Loucy (cell line): ENCODE measurements around the gene NKAIN2.

Source experiments
- H2AFZ ChIP-seq: fragments of 200-600 bp; sonication (generic); 2 replicates; pipeline ENCODE4 v1.6.0; 2016; ENCODE audit warnings: antibody characterized with exemption, mild to moderate bottlenecking, low read length, moderate library complexity
- H3F3A ChIP-seq: fragments of 200-600 bp; 2 replicates; pipeline ENCODE4 v1.6.0; 2016; ENCODE audit warnings: antibody characterized with exemption, low read depth, mild to moderate bottlenecking
- H3K27me3 ChIP-seq: fragments of 200-600 bp; sonication (generic); 2 replicates; pipeline ENCODE4 v1.6.1; 2014; ENCODE audit warnings: low read length, mild to moderate bottlenecking; ENCODE audit not compliant: insufficient read depth, poor library complexity, severe bottlenecking
- H3K36me3 ChIP-seq: fragments of 200-600 bp; sonication (generic); 2 replicates; pipeline ENCODE4 v1.6.1; 2016; ENCODE audit warnings: low read length; ENCODE audit not compliant: insufficient read depth
- H3K4me1 ChIP-seq: fragments of 200-600 bp; sonication (generic); 2 replicates; pipeline ENCODE4 v1.5.1; 2014; ENCODE audit warnings: low read length, mild to moderate bottlenecking; ENCODE audit not compliant: insufficient read depth, poor library complexity, severe bottlenecking
- H3K4me2 ChIP-seq: fragments of 200-600 bp; sonication (generic); 2 replicates; pipeline ENCODE4 v1.6.0; 2014; ENCODE audit warnings: antibody characterized with exemption, low read length, low read depth, mild to moderate bottlenecking; ENCODE audit not compliant: poor library complexity, severe bottlenecking
- H3K4me3 ChIP-seq: fragments of 200-600 bp; sonication (generic); 2 replicates; pipeline ENCODE4 v1.5.1; 2014; ENCODE audit warnings: low read length, mild to moderate bottlenecking, mixed read lengths; ENCODE audit not compliant: poor library complexity, severe bottlenecking
- H3K79me2 ChIP-seq: fragments of 200-600 bp; sonication (generic); 2 replicates; pipeline ENCODE4 v1.6.1; 2014; ENCODE audit warnings: low read length; ENCODE audit not compliant: insufficient read depth
- H3K9ac ChIP-seq: fragments of 200-600 bp; sonication (generic); 2 replicates; pipeline ENCODE4 v1.6.0; 2014; ENCODE audit warnings: mild to moderate bottlenecking, low read depth, low read length, moderate library complexity; ENCODE audit not compliant: poor library complexity, severe bottlenecking
- H3K9me2 ChIP-seq: fragments of 200-600 bp; sonication (generic); replicated peaks from 2 replicates; pipeline ENCODE4 v1.6.1; 2016; ENCODE audit warnings: low read depth, low read length, mixed read lengths
- H3K9me3 ChIP-seq: fragments of 200-600 bp; sonication (generic); 2 replicates; pipeline ENCODE4 v1.6.1; 2014; ENCODE audit warnings: mild to moderate bottlenecking, antibody characterized with exemption, low read length, low read depth; ENCODE audit not compliant: insufficient read depth
- H4K20me1 ChIP-seq: fragments of 200-600 bp; sonication (generic); 2 replicates; pipeline ENCODE4 v1.6.0; 2014; ENCODE audit warnings: antibody characterized with exemption, low read length, mild to moderate bottlenecking; ENCODE audit not compliant: insufficient read depth, poor library complexity, severe bottlenecking
- EZH2phosphoT487 ChIP-seq: fragments of 200-600 bp; IDR thresholded peaks from 2 replicates; pipeline ENCODE4 v1.6.1; 2018; ENCODE audit warnings: antibody characterized with exemption, mild to moderate bottlenecking, moderate library complexity, borderline replicate concordance
- TF ChIP-seq, protein P1 (sequence below): fragments of 200-600 bp; sonication (generic); conservative IDR thresholded peaks from 2 replicates; pipeline ENCODE4 v1.5.1; 2014; ENCODE audit warnings: mild to moderate bottlenecking, antibody characterized with exemption, low read length

The NKAIN2 gene

DNA sequence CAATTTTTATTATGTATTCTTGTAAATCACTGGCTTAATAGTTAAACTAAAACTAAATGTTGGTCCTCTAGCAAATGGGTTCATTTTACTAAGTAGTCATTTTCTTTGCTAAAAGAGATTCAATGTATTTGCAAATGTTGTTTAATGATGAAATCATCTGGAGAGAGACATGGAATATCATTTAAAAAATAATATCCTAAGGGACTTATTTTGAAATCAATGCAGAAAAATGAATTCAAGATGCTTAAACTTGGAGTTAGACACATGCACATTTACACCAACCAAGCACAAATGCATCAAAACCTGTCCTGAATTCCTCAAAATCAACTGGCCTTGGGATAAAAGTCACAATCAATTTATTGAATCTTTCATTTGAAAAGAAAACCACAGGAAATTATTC, 993.6 kb downstream of the NKAIN2 start:
- H3K4me3 ChIP-seq: no peak overlapping the region
- H3K36me3 ChIP-seq: no peaks in the 10 kb centered on the region
- H3K9me3 ChIP-seq: no peaks in the 10 kb centered on the region
- H3K9me2 ChIP-seq: no peaks in the 10 kb centered on the region
- no peak overlapping the region for H3K4me2 ChIP-seq
- H3K27me3 ChIP-seq: no peaks in the 10 kb centered on the region
- no peak overlapping the region for H3K9ac ChIP-seq
- no peak overlapping the region for H2AFZ ChIP-seq
- H3K79me2 ChIP-seq: no peaks in the 10 kb centered on the region
- no peaks in the 10 kb centered on the region for H4K20me1 ChIP-seq
- no peaks in the 10 kb centered on the region for H3K4me1 ChIP-seq
- TF ChIP-seq, protein P1, sequence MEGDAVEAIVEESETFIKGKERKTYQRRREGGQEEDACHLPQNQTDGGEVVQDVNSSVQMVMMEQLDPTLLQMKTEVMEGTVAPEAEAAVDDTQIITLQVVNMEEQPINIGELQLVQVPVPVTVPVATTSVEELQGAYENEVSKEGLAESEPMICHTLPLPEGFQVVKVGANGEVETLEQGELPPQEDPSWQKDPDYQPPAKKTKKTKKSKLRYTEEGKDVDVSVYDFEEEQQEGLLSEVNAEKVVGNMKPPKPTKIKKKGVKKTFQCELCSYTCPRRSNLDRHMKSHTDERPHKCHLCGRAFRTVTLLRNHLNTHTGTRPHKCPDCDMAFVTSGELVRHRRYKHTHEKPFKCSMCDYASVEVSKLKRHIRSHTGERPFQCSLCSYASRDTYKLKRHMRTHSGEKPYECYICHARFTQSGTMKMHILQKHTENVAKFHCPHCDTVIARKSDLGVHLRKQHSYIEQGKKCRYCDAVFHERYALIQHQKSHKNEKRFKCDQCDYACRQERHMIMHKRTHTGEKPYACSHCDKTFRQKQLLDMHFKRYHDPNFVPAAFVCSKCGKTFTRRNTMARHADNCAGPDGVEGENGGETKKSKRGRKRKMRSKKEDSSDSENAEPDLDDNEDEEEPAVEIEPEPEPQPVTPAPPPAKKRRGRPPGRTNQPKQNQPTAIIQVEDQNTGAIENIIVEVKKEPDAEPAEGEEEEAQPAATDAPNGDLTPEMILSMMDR: no peak
- TF ChIP-seq EZH2phosphoT487: no peak
- no peaks in the 10 kb centered on the region for H3F3A ChIP-seq

- Histone ChIP-seq H2AFZ (no peak overlapping the region), H3F3A (no peaks in the 10 kb centered on the region), H3K4me1 (no peaks in the 10 kb centered on the region), H4K20me1 (no peaks in the 10 kb centered on the region), H3K27me3 (no peaks in the 10 kb centered on the region), H3K4me2 (no peak overlapping the region), H3K9ac (no peak overlapping the region), H3K36me3 (no peaks in the 10 kb centered on the region), H3K79me2 (no peaks in the 10 kb centered on the region), H3K9me3 (no peaks in the 10 kb centered on the region), H3K9me2 (no peaks in the 10 kb centered on the region), H3K4me3 (no peak overlapping the region)
- TF ChIP-seq, protein P1: peak; percentile 52
- no peak for TF ChIP-seq EZH2phosphoT487
These were observed 995.4 kb downstream of the NKAIN2 start for GRCh38 chr6:124798942-124799496.

DNA sequence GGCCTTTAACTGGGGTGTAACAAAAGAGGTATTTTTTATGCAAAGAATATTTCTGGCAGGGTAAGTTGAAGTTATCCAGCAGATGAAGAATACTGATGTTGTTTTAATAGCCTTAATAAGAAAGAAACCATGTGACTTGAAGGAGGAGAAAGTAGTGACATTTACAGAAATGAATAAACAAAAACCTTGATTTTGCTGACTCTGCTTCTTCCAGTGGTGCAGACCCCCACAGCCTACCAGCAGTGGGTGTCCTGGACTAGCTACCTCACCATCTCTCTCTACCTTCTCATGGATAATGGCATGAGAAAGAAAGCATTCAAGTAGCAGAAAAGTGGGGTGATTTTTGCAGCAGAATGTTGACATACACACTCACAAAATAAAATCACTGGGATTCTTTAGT, 996.0 kb downstream of the NKAIN2 start:
- no peak for TF ChIP-seq EZH2phosphoT487
- TF ChIP-seq, protein P1: no peak
- Histone ChIP-seq H3K9me2 (no peaks in the 10 kb centered on the region), H3K4me1 (no peaks in the 10 kb centered on the region), H3F3A (no peaks in the 10 kb centered on the region), H3K4me3 (no peak overlapping the region), H2AFZ (no peak overlapping the region), H3K79me2 (no peaks in the 10 kb centered on the region), H3K9me3 (no peaks in the 10 kb centered on the region), H4K20me1 (no peaks in the 10 kb centered on the region), H3K27me3 (no peaks in the 10 kb centered on the region), H3K9ac (no peak overlapping the region), H3K36me3 (no peaks in the 10 kb centered on the region), H3K4me2 (no peak overlapping the region)
